ENCODE measurements around the gene FHOD3. TPM values are rescaled to one million over a fixed set of nuclear protein-coding genes. Genes with fewer than 3 reads are reported as not detected.

Gene FHOD3
- 0.10 and 0.15 TPM in 2 replicates for total RNA-seq (2014; rRNA removed; shearing (Covaris generic))

DNA sequence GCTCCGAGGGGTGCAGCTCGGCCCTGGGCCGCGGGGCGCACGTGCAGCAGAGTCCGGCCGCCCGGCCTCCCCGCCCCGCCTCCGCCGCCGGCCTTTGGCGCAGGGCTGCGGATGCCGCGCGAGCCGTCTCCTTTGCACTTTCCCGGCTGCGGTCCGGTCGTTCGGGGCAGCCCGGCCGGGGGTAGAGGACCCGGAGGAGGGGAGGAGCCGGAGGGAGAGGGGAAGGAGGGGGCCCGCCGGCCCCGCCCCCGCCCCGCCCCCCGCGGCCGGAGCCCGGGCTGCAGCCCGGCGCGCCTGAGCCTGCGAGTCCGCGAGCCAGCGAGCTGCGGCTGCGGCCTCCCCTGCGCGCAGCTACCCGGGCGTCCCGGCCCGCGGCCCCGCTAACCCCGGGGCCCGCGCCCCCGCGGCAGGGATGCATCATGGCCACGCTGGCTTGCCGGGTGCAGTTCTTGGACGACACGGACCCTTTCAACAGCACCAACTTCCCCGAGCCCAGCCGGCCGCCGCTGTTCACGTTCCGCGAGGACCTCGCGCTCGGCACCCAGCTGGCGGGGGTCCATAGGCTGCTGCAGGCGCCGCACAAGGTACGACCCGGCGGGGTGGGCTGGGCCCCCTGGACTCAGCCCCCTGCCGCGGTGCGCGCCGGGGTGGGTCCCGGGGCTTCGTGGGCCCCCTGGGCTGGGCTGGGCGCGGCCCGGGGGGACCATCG lies at the start of gene FHOD3:
FHOD3 (plus strand) TSS at position 297 of the 709 bp plus-strand sequence; CDS start at position 420, 123 bp downstream.
- no peaks in the 10 kb centered on the region for H3K27me3 ChIP-seq
- H3K27ac ChIP-seq = no peak within 1 kb of the TSS
- H3K9me3 ChIP-seq (replicated peaks) = no peaks in the 10 kb centered on the region
- H3K36me3 ChIP-seq = no peaks in the 10 kb centered on the region
- peak within 1 kb of the TSS; percentile 57 for H3K4me3 ChIP-seq
- peak; percentile 57 to 62 for DNase-seq
- H3K4me1 ChIP-seq = no peaks in the 10 kb centered on the region

DNA sequence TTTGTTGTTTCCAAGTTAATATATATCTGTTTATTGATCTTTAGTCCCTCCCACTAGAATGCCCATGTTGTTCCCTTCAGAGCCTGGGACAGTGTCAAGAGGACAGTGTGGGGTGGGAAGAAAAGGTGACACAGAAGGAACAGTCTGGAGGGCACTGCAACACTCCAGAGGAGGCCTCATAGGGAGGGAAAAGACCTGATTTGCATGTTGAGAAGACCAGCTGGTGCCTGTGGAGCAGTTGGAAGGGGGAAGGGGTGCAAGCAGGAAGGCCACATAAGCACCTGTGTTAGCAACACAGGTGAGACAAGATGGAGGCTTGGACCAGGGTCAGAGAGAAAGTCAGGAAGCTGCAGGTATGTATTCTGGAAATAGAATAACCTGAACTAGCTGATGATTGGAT lies 48.1 kb upstream of the FHOD3 start:
- Histone ChIP-seq H3K27me3 (no peaks in the 10 kb centered on the region), H3K36me3 (no peaks in the 10 kb centered on the region), H3K9me3 (replicated peaks) (no peaks in the 10 kb centered on the region), H3K27ac (no peak overlapping the region), H3K4me1 (no peaks in the 10 kb centered on the region), H3K4me3 (no peak overlapping the region)
- DNase-seq = no peak

DNA sequence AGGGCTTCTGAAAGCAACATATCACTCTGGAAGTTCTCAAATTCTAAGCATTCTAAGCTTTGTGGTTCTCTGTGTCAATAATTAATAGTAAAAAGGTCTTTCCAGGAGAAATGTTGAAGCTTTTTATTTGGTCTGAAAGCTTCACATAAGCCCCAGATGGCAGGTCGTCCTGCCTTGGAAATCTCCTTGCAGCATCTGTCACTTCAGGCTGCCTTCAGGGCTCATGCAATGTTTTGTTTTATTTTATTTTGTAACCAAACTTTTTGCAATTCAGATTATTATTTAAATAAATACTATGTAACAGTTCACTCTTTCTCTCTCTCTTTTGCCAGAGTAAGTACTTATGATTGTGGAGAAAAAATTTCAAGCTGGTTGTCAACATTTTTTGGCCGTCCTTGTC lies 46.7 kb upstream of the FHOD3 start:
- Histone ChIP-seq H3K27me3 (no peaks in the 10 kb centered on the region), H3K4me1 (no peaks in the 10 kb centered on the region), H3K36me3 (no peaks in the 10 kb centered on the region), H3K9me3 (replicated peaks) (no peaks in the 10 kb centered on the region), H3K27ac (no peak overlapping the region), H3K4me3 (no peak overlapping the region)
- DNase-seq = no peak

DNA sequence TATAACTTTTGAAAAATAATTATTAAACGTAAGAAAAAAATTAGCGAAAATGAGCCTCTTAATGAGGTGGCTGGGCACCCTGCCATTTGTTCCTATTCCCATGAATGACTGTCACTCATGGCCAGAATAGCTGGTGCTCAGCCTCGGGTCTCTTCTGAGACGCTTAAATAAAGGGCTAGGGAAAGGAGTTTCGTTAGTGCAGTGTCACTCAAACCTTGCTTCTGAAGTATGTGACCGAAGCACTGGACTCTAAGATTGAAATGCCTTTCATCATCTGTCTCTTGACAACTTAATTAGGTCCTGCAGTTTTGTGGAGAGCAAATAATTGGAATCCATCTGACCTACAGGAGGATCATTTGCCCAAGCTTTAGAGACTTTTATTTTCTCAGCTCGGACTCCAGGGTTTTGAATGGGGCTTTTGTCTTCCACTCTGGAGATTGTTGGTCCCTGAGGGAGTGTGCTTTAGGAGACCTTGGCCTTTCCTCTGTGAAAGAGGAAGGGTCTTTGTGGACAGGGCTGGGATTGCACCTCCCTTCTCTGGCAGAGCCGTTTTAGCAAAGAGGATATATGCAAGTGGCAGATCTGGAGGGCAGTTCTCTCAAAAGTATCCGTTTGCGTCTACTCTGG lies 42.3 kb upstream of the FHOD3 start:
- no peaks in the 10 kb centered on the region for H3K36me3 ChIP-seq
- no peak overlapping the region for H3K4me3 ChIP-seq
- H3K9me3 ChIP-seq (replicated peaks) = no peaks in the 10 kb centered on the region
- H3K27ac ChIP-seq = no peak overlapping the region
- no peaks in the 10 kb centered on the region for H3K27me3 ChIP-seq
- DNase-seq = no peak
- H3K4me1 ChIP-seq = no peaks in the 10 kb centered on the region

DNA sequence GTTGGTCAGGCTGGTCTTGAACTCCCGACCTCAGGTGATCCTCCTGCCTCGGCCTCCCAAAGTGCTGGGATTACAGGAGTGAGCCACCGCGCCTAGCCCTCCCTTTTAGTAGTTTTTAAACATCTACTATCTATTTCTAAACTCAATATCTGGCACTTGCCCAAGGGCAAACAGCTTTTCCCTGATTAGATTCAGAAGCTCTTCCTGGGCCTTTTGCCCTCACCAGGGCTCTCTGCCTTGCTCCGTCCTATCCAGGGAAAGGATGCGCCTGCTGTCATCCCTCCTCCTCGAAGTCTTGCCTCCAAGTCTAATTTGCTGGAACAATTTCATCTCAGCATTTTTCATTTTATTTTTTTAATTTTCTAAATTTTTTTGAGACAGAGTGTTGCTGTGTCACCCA lies 41.4 kb upstream of the FHOD3 start:
- Histone ChIP-seq H3K4me3 (no peak overlapping the region), H3K9me3 (replicated peaks) (no peaks in the 10 kb centered on the region), H3K27me3 (no peaks in the 10 kb centered on the region), H3K27ac (no peak overlapping the region), H3K36me3 (no peaks in the 10 kb centered on the region), H3K4me1 (no peaks in the 10 kb centered on the region)
- no peak for DNase-seq

DNA sequence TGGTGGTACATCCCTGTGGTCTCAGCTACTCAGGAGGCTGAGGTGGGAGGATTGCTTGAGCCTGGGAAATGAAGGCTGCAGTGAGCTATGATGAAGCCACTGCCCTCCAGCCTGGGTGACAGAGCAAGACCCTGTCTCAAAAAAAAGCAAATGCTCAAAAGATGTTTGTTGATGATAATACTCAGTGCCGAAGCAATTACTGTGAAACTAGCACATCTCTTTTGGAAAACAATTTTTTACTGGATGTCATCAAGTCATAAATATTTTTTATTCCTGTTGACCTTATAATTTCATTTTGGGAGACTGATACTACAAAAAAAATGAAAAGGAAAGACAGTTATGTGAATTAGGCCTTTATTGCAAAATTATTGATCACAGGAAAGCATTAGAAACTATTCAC lies 34.5 kb upstream of the FHOD3 start:
- H3K36me3 ChIP-seq = no peaks in the 10 kb centered on the region
- no peaks in the 10 kb centered on the region for H3K4me1 ChIP-seq
- no peaks in the 10 kb centered on the region for H3K9me3 ChIP-seq (replicated peaks)
- no peak for DNase-seq
- no peak overlapping the region for H3K4me3 ChIP-seq
- no peak overlapping the region for H3K27ac ChIP-seq
- no peaks in the 10 kb centered on the region for H3K27me3 ChIP-seq

DNA sequence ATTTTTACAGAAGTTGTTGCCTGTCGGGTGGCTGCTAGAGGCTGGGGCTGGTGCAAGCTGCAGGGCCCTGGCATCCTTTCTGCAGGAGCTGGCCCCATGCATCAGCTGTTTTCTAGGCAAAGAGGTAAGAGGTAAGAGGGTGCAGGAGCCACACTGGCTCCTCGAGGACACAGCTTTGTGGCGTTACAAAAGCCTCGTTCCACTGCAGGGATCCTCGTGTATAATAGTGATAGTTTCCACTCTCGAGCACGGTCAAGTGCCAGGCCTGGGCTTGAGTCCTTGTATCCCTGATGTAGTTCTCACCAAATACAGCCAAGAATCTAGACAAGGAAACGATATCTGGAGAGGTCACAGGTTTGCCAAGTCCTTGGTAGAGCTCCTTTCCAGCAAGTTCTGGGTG lies 33.2 kb upstream of the FHOD3 start:
- H3K4me1 ChIP-seq = no peaks in the 10 kb centered on the region
- H3K36me3 ChIP-seq = no peaks in the 10 kb centered on the region
- H3K4me3 ChIP-seq = no peak overlapping the region
- no peak for DNase-seq
- H3K27me3 ChIP-seq = no peaks in the 10 kb centered on the region
- no peak overlapping the region for H3K27ac ChIP-seq
- H3K9me3 ChIP-seq (replicated peaks) = no peaks in the 10 kb centered on the region

DNA sequence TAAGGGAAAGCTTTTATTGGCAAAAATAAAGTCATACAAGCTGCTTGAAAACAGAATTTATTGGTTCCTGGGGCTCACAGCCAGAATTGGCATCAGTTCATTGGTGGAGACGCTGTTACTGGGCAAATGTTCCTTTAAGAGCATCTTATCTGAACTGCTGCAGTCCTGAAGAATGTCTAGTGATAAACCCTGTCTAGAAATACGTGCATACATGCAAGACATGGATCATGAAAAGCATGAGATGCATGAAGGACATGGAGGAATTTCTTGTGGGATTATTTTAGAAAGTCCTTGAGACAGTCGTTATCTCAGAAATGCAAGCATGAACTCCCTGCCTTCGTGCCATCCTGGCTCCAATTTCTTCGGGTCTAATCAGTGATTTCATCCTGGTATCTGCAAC lies 32.5 kb upstream of the FHOD3 start:
- DNase-seq = no peak
- H3K9me3 ChIP-seq (replicated peaks) = no peaks in the 10 kb centered on the region
- H3K27ac ChIP-seq = no peak overlapping the region
- no peaks in the 10 kb centered on the region for H3K4me1 ChIP-seq
- no peaks in the 10 kb centered on the region for H3K27me3 ChIP-seq
- no peaks in the 10 kb centered on the region for H3K36me3 ChIP-seq
- H3K4me3 ChIP-seq = no peak overlapping the region

DNA sequence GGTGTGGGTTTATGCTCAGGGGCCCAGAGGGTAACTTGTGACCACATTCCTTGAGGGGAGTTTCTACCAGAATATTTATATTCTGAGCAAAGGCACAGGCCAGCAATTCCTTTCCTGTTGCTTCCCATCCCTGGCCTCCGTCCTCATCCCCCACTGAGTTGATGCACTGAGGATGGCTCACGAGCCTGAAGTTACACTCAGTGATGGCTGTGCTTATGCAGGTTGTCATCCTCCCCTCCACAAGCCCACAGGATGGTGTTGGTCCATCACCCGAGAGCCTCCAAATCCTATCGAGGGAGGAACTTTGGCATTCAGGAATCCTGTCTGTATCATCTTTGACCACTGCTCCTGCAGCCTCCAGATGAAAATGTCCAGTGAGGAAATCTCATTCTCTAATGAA lies 28.4 kb upstream of the FHOD3 start:
- no peak overlapping the region for H3K4me3 ChIP-seq
- no peak for DNase-seq
- no peaks in the 10 kb centered on the region for H3K27me3 ChIP-seq
- no peaks in the 10 kb centered on the region for H3K9me3 ChIP-seq (replicated peaks)
- no peaks in the 10 kb centered on the region for H3K4me1 ChIP-seq
- H3K36me3 ChIP-seq = no peaks in the 10 kb centered on the region
- H3K27ac ChIP-seq = no peak overlapping the region

DNA sequence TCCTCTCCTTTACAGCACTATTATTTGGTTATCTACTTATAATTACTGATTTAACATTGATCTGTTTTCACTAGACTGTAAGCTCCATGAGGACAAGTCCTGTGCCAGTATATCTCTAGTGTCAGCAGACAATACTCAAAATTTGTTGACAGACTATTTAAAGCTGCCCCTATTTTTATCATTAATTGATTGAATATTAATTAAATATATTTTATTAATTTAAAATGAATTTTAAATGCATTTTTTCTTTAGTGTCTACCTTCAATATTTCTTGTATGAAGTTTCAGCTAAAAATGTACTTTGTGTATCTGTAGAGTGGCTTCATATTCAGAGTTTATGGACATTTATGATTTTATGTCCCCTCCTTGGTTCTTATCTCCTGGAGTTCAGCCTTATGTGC lies 26.4 kb upstream of the FHOD3 start:
- Histone ChIP-seq H3K36me3 (no peaks in the 10 kb centered on the region), H3K4me3 (no peak overlapping the region), H3K9me3 (replicated peaks) (no peaks in the 10 kb centered on the region), H3K27me3 (no peaks in the 10 kb centered on the region), H3K4me1 (no peaks in the 10 kb centered on the region), H3K27ac (no peak overlapping the region)
- DNase-seq = no peak

DNA sequence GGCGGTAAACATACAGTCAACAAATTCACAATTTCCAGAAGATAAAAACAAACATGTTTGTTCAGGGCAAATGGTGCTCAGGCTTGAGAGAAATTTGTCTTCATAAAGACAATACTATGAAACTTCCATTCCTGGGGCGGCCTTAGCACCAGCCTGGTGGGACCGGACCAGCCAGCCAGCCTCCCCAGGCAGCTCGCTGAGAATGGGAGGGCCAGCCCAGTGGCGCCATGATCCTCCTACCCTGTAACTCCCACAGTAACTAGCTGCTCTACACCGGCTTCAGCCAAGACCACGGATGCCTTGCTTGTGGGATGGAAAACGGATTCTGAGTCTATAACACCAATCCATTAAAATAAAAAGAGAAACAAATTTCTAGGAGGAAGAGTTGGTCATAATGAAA lies 24.2 kb upstream of the FHOD3 start:
- H3K27ac ChIP-seq = no peak overlapping the region

DNA sequence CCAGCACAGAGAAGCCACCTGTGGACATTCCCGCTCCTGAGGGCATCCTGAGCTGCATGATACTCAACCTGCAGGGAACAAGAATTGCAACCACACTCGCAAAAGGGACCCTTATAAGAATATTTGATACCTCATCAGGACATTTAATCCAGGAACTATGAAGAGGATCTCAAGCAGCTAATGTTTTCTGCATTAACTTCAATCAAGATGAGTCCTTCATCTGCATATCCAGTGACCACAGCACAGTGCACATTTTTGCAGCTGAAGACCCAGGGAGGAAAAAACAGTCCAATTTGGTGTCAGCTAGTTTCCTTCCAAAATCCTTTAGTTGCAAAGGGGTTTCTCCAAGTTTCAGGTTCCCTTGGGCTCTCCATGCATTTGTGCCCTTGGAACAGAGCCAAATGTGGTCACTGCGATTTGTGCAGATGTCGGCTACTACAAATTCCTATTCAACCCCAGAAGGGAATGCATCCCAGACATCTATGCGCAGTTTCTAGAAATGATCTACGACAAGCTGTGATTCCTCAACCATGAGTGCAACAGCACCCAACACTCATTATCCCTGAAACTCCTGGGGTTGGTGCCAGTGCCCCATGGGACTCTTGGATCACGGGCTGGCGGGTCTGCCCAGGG lies 23.3 kb upstream of the FHOD3 start:
- no peak overlapping the region for H3K27ac ChIP-seq
- no peak overlapping the region for H3K4me3 ChIP-seq
- H3K27me3 ChIP-seq = no peaks in the 10 kb centered on the region
- no peaks in the 10 kb centered on the region for H3K4me1 ChIP-seq
- H3K9me3 ChIP-seq (replicated peaks) = no peaks in the 10 kb centered on the region
- DNase-seq = peak; percentile 15 to 54
- no peaks in the 10 kb centered on the region for H3K36me3 ChIP-seq

More for the DNA sequence above, 24.2 kb upstream of the FHOD3 start:
- no peak overlapping the region for H3K4me3 ChIP-seq
- H3K27me3 ChIP-seq = no peaks in the 10 kb centered on the region
- no peaks in the 10 kb centered on the region for H3K36me3 ChIP-seq
- H3K9me3 ChIP-seq (replicated peaks) = no peaks in the 10 kb centered on the region
- no peak for DNase-seq
- no peaks in the 10 kb centered on the region for H3K4me1 ChIP-seq

DNA sequence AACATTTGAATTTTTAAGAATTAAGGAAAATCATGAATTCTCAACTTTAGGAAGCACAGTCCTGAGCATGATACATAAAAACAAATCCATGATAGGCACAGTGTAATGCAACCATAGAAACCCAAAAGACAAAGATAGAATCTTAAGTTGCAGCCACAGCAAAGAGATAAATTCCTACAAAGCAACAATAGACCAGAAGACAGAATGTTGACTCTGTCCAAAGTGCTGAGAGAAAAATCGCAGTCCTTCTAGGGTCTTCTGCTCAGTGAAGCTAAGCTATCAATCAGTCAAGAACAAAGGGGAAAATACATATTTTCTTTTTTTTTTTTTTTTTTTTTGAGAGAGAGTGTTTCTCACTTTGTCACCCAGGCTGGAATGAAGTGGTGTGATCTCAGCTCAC lies 22.0 kb upstream of the FHOD3 start:
- DNase-seq = no peak
- H3K27me3 ChIP-seq = no peaks in the 10 kb centered on the region
- no peak overlapping the region for H3K4me3 ChIP-seq
- H3K36me3 ChIP-seq = no peaks in the 10 kb centered on the region
- H3K4me1 ChIP-seq = no peaks in the 10 kb centered on the region
- no peaks in the 10 kb centered on the region for H3K9me3 ChIP-seq (replicated peaks)
- no peak overlapping the region for H3K27ac ChIP-seq

DNA sequence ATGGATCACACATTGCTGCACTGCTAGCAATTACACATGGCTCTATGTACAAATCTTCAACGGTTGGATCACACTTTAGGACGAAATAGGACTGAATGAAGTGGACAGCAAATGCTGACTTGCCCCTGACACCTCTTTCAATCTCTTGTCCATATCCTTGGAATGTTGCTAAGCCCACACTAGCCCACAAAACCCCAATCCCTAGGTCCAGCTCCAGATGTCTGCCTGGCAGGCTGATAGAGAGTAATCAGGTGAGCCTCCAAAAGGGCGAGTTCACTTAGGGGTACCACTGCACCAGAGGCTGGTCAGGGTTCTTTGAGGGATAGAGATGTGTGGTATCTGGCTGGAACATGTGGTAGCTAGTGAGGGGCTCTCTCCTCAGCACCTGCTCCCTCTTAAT lies 18.5 kb upstream of the FHOD3 start:
- H3K4me1 ChIP-seq = no peaks in the 10 kb centered on the region
- H3K9me3 ChIP-seq (replicated peaks) = no peaks in the 10 kb centered on the region
- no peak for DNase-seq
- H3K4me3 ChIP-seq = no peak overlapping the region
- H3K27ac ChIP-seq = no peak overlapping the region
- no peaks in the 10 kb centered on the region for H3K36me3 ChIP-seq
- H3K27me3 ChIP-seq = no peaks in the 10 kb centered on the region

DNA sequence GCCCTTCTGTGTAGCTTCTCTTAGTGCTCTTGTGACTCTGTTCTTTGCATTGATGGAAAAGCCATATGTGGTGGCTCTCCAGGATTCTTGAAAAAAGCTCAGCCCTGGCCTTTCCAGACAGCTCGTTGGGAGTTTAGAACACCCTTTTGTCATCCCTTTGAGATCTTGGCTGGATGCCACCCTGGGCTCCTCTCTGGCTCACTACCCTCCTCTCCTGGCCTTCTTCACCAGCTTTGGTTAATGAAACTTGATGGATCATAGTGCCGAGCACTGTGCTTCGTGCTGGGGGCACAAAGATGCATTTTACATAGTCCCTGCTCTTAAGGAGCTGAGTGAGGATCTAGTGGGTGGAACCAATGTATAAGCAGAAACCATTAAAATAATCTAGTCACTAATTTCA lies 15.6 kb upstream of the FHOD3 start:
- Histone ChIP-seq H3K36me3 (no peaks in the 10 kb centered on the region), H3K27me3 (no peaks in the 10 kb centered on the region), H3K4me1 (no peaks in the 10 kb centered on the region), H3K4me3 (no peak overlapping the region), H3K27ac (no peak overlapping the region), H3K9me3 (replicated peaks) (no peaks in the 10 kb centered on the region)
- peak in 1 of 2 experiments; percentile 3 for DNase-seq
